NCI-H2171 (cell line): ENCODE data around the gene CARS1.
"Not testable (repeated sequence)": the region's sequence is repeated elsewhere in the genome, so short reads cannot be mapped to it uniquely, and the experiment has no call there.

ENCODE experiments used
- DNase-seq: peaks from one replicate; lab custom pipeline; 2025; lab: John Stamatoyannopoulos, UW

The CARS1 gene

GRCh38 chr11:3089236-3090061 lies 32.2 kb upstream of the CARS1 start:
- no peak for DNase-seq

- no peak for DNase-seq
Measured at GRCh38 chr11:3088806-3089205, 31.6 kb upstream of the CARS1 start.

- no peak for DNase-seq
Measured at GRCh38 chr11:3087821-3088800, 30.9 kb upstream of the CARS1 start.

GRCh38 chr11:3087373-3087772 lies 30.1 kb upstream of the CARS1 start:
- DNase-seq = no peak

GRCh38 chr11:3086671-3087150 lies 29.5 kb upstream of the CARS1 start:
- DNase-seq = no peak

GRCh38 chr11:3086114-3086513 lies 28.9 kb upstream of the CARS1 start:
- no peak for DNase-seq

GRCh38 chr11:3085052-3085451 lies 27.8 kb upstream of the CARS1 start:
- DNase-seq = no peak

- no peak for DNase-seq
Measured at GRCh38 chr11:3083321-3083720, 26.1 kb upstream of the CARS1 start.

GRCh38 chr11:3081386-3081751 lies 24.1 kb upstream of the CARS1 start:
- DNase-seq = no peak

- DNase-seq = no peak
Measured at GRCh38 chr11:3080733-3081385, 23.6 kb upstream of the CARS1 start.

- no peak for DNase-seq
Measured at GRCh38 chr11:3080104-3080503, 22.9 kb upstream of the CARS1 start.

- DNase-seq = no peak
Measured at GRCh38 chr11:3077846-3078440, 20.7 kb upstream of the CARS1 start.

GRCh38 chr11:3077189-3077836 lies 20.1 kb upstream of the CARS1 start:
- DNase-seq = no peak

GRCh38 chr11:3074912-3075589 lies 17.8 kb upstream of the CARS1 start:
- no peak for DNase-seq

GRCh38 chr11:3073029-3073435 lies 15.8 kb upstream of the CARS1 start:
- DNase-seq = no peak

- no peak for DNase-seq
Measured at GRCh38 chr11:3069425-3069824, 12.2 kb upstream of the CARS1 start.

GRCh38 chr11:3066308-3066707 lies 9.1 kb upstream of the CARS1 start:
- not testable (repeated sequence) for DNase-seq

GRCh38 chr11:3064709-3065108 lies 7.5 kb upstream of the CARS1 start:
- not testable (repeated sequence) for DNase-seq

- not testable (repeated sequence) for DNase-seq
Measured at GRCh38 chr11:3063876-3064275, 6.7 kb upstream of the CARS1 start.

- not testable (repeated sequence) for DNase-seq
Measured at GRCh38 chr11:3063432-3063831, 6.2 kb upstream of the CARS1 start.
